Measurements from ENCODE around the gene RRP36.

RRP36 gene

GRCh38 chr6:43009124-43009523 is 12.3 kb upstream of the RRP36 start:
- peak in 1 of 2 experiments; percentile 53 for DNase-seq (ENCODE audit: low read depth in 1 of 2, low spot score in 1 of 2)
- no peak overlapping the region for H3K4me3 ChIP-seq (replicated peaks; ENCODE audit: insufficient read depth, low read length)
- TF ChIP-seq, protein P1, sequence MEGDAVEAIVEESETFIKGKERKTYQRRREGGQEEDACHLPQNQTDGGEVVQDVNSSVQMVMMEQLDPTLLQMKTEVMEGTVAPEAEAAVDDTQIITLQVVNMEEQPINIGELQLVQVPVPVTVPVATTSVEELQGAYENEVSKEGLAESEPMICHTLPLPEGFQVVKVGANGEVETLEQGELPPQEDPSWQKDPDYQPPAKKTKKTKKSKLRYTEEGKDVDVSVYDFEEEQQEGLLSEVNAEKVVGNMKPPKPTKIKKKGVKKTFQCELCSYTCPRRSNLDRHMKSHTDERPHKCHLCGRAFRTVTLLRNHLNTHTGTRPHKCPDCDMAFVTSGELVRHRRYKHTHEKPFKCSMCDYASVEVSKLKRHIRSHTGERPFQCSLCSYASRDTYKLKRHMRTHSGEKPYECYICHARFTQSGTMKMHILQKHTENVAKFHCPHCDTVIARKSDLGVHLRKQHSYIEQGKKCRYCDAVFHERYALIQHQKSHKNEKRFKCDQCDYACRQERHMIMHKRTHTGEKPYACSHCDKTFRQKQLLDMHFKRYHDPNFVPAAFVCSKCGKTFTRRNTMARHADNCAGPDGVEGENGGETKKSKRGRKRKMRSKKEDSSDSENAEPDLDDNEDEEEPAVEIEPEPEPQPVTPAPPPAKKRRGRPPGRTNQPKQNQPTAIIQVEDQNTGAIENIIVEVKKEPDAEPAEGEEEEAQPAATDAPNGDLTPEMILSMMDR (IDR thresholded peaks at IDR 0.05; ENCODE audit: insufficient read depth, low read length) = peak; percentile 76
- TF ChIP-seq GABPA (IDR thresholded peaks at IDR 0.05; ENCODE audit: low read depth) = no peak
- H3K27me3 ChIP-seq (ENCODE audit: insufficient read depth, poor library complexity, severe bottlenecking) = no peaks in the 10 kb centered on the region
- no peak overlapping the region for H3K27ac ChIP-seq (replicated peaks)

GRCh38 chr6:43011207-43011606 is 10.2 kb upstream of the RRP36 start:
- Histone ChIP-seq H3K27me3 (ENCODE audit: insufficient read depth, poor library complexity, severe bottlenecking) (no peaks in the 10 kb centered on the region), H3K27ac (replicated peaks) (no peak overlapping the region)
- no peak for TF ChIP-seq POLR2AphosphoS5 (IDR thresholded peaks at IDR 0.05; ENCODE audit: low read depth)
- no peak for TF ChIP-seq GABPA (IDR thresholded peaks at IDR 0.05; ENCODE audit: low read depth)
- TF ChIP-seq REST (IDR thresholded peaks at IDR 0.05; ENCODE audit: insufficient replicate concordance, low read depth) = no peak
- TF ChIP-seq, protein P1 (IDR thresholded peaks at IDR 0.05; ENCODE audit: insufficient read depth, low read length) = no peak
- TF ChIP-seq SPI1 (IDR thresholded peaks at IDR 0.05; ENCODE audit: borderline replicate concordance, low read depth) = no peak

DNA sequence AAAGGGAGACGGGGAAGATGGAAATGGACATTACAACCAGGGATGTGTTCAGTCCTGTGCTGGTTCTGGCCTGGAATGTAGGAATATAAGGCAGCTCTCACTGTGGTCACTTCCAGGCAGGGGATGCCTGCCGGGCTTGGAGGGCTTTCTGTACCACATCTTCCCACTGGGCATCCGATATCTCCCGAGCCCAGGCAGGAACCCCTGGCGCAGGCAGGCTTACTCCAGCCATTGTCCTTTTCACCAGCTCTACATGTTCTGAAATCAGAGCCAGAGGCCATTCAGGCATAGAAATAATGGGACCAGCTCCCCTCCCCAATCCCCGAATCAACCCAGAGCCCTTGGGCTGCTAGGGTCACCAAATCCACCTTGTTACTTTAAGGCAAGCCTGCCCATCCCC is 9.1 kb upstream of the RRP36 start:
- no peak overlapping the region for H3K27ac ChIP-seq (replicated peaks)

More at GRCh38 chr6:43011207-43011606, 10.2 kb upstream of the RRP36 start:
- H3K4me3 ChIP-seq (replicated peaks; ENCODE audit: insufficient read depth, low read length) = no peak overlapping the region
- no peak for DNase-seq (ENCODE audit: low read depth in 1 of 2, low spot score in 1 of 2)

More for the DNA sequence above, 9.1 kb upstream of the RRP36 start:
- Histone ChIP-seq H3K27me3 (ENCODE audit: insufficient read depth, poor library complexity, severe bottlenecking) (no peaks in the 10 kb centered on the region), H3K4me3 (replicated peaks; ENCODE audit: insufficient read depth, low read length) (no peak overlapping the region)
- no peak for DNase-seq (ENCODE audit: low read depth in 1 of 2, low spot score in 1 of 2)
- TF ChIP-seq SPI1 (IDR thresholded peaks at IDR 0.05; ENCODE audit: borderline replicate concordance, low read depth) = no peak
- no peak for TF ChIP-seq GABPA (IDR thresholded peaks at IDR 0.05; ENCODE audit: low read depth)
- no peak for TF ChIP-seq REST (IDR thresholded peaks at IDR 0.05; ENCODE audit: insufficient replicate concordance, low read depth)
- TF ChIP-seq, protein P1 (IDR thresholded peaks at IDR 0.05; ENCODE audit: insufficient read depth, low read length) = no peak
- TF ChIP-seq POLR2AphosphoS5 (IDR thresholded peaks at IDR 0.05; ENCODE audit: low read depth) = no peak

Data from HL-60 (cell line).